C4-2B (cell line): ENCODE results near the gene PNLIPRP3.

ENCODE experiments used
- H3K27ac ChIP-seq: fragments of 450-650 bp; 2 replicates; pipeline ENCODE4 v1.5.1; 2017
- CTCF ChIP-seq: fragments of 450-650 bp; conservative IDR thresholded peaks from 2 replicates; pipeline ENCODE4 v1.5.1; 2017; ENCODE audit warnings: mild to moderate bottlenecking
- ZFX ChIP-seq: fragments of 450-650 bp; IDR thresholded peaks from 2 replicates; pipeline ENCODE4 v1.6.1; 2017

Gene PNLIPRP3

GRCh38 chr10:116402858-116403257 is 24.8 kb upstream of the PNLIPRP3 start:
- H3K27ac ChIP-seq = no peak overlapping the region
- no peak for TF ChIP-seq ZFX
- no peak for TF ChIP-seq CTCF

GRCh38 chr10:116403740-116404250 is 23.9 kb upstream of the PNLIPRP3 start:
- H3K27ac ChIP-seq = no peak overlapping the region
- TF ChIP-seq ZFX = no peak
- TF ChIP-seq CTCF = no peak

GRCh38 chr10:116408719-116409118 is 18.9 kb upstream of the PNLIPRP3 start:
- no peak overlapping the region for H3K27ac ChIP-seq
- no peak for TF ChIP-seq CTCF
- no peak for TF ChIP-seq ZFX

GRCh38 chr10:116410351-116410750 is 17.3 kb upstream of the PNLIPRP3 start:
- TF ChIP-seq ZFX (no peak), CTCF (no peak)
- no peak overlapping the region for H3K27ac ChIP-seq

- TF ChIP-seq CTCF = no peak
- no peak overlapping the region for H3K27ac ChIP-seq
Measured at GRCh38 chr10:116417821-116418220, 9.8 kb upstream of the PNLIPRP3 start.

GRCh38 chr10:116418389-116418788 is 9.3 kb upstream of the PNLIPRP3 start:
- no peak for TF ChIP-seq ZFX
- no peak overlapping the region for H3K27ac ChIP-seq

- H3K27ac ChIP-seq = no peak overlapping the region
- TF ChIP-seq ZFX = no peak
- no peak for TF ChIP-seq CTCF
Measured at GRCh38 chr10:116421815-116422214, 5.8 kb upstream of the PNLIPRP3 start.

GRCh38 chr10:116429288-116429977 is 1.8 kb downstream of the PNLIPRP3 start:
- TF ChIP-seq ZFX = no peak
- TF ChIP-seq CTCF = no peak
- peak overlapping the region; percentile 65; the same call in 1 of the 2 replicates for H3K27ac ChIP-seq
